ENCODE measurements around the gene CARD16.
"Not testable (repeated sequence)": the region's sequence is repeated elsewhere in the genome, so short reads cannot be mapped to it uniquely, and the experiment has no call there.

The CARD16 gene

GRCh38 chr11:105049481-105049880 lies 4.3 kb upstream of the CARD16 start:
- DNase-seq (ENCODE audit: low read depth in 2 of 2) = no peak

- DNase-seq (ENCODE audit: low read depth in 2 of 2) = no peak
These were observed 1.9 kb upstream of the CARD16 start for GRCh38 chr11:105046898-105047579.

GRCh38 chr11:105045676-105046296 lies 651 bp upstream of the CARD16 start:
- no peak for DNase-seq (ENCODE audit: low read depth in 2 of 2)

GRCh38 chr11:105042178-105042577 lies 3.0 kb downstream of the CARD16 start:
- DNase-seq (ENCODE audit: low read depth in 2 of 2) = no peak

GRCh38 chr11:105040703-105041102 lies 4.4 kb downstream of the CARD16 start:
- DNase-seq (ENCODE audit: low read depth in 2 of 2) = no peak

- no peak for DNase-seq (ENCODE audit: low read depth in 2 of 2)
These were observed 10.1 kb downstream of the CARD16 start, which contains the start of gene CASP1 for GRCh38 chr11:105034813-105035620. Gene CASP1 (minus strand): TSS chr11:105035144. CDS start chr11:105035113, 31 bp downstream.

- not testable (repeated sequence) for DNase-seq (ENCODE audit: low read depth in 2 of 2)
These were observed 10.7 kb downstream of the CARD16 start for GRCh38 chr11:105034388-105034787.

- DNase-seq (ENCODE audit: low read depth in 2 of 2) = no peak
These were observed 11.4 kb downstream of the CARD16 start for GRCh38 chr11:105033781-105034180.

- no peak for DNase-seq (ENCODE audit: low read depth in 2 of 2)
These were observed 11.8 kb downstream of the CARD16 start for GRCh38 chr11:105033343-105033742.

GRCh38 chr11:105032495-105032894 lies 12.6 kb downstream of the CARD16 start:
- no peak for DNase-seq (ENCODE audit: low read depth in 2 of 2)

GRCh38 chr11:105027678-105028077 lies 17.5 kb downstream of the CARD16 start:
- DNase-seq (ENCODE audit: low read depth in 2 of 2) = no peak

GRCh38 chr11:105024394-105024793 lies 20.7 kb downstream of the CARD16 start:
- no peak for DNase-seq (ENCODE audit: low read depth in 2 of 2)

- DNase-seq (ENCODE audit: low read depth in 2 of 2) = no peak
These were observed 22.1 kb downstream of the CARD16 start, which contains the start of gene CASP5 for GRCh38 chr11:105023003-105023402. Gene CASP5 (minus strand): TSS chr11:105023168. CDS start chr11:105023136, 32 bp downstream.

- no peak for DNase-seq (ENCODE audit: low read depth in 2 of 2)
These were observed 22.6 kb downstream of the CARD16 start for GRCh38 chr11:105022527-105022926.

- DNase-seq (ENCODE audit: low read depth in 2 of 2) = no peak
These were observed 37.7 kb downstream of the CARD16 start for GRCh38 chr11:105007463-105007862.

GRCh38 chr11:105005451-105005845 lies 39.7 kb downstream of the CARD16 start:
- no peak for DNase-seq (ENCODE audit: low read depth in 2 of 2)

GRCh38 chr11:105004021-105004420 lies 41.1 kb downstream of the CARD16 start:
- no peak for DNase-seq (ENCODE audit: low read depth in 2 of 2)

- DNase-seq (ENCODE audit: low read depth in 2 of 2) = no peak
These were observed 42.0 kb downstream of the CARD16 start for GRCh38 chr11:105003151-105003550.

- peak; percentile 22 to 45 for DNase-seq (ENCODE audit: low read depth in 2 of 2)
These were observed 44.3 kb downstream of the CARD16 start for GRCh38 chr11:105000797-105001196.

- no peak for DNase-seq (ENCODE audit: low read depth in 2 of 2)
These were observed 45.0 kb downstream of the CARD16 start for GRCh38 chr11:105000167-105000566.

- no peak for DNase-seq (ENCODE audit: low read depth in 2 of 2)
These were observed 45.4 kb downstream of the CARD16 start for GRCh38 chr11:104999721-105000120.

GRCh38 chr11:104997288-104997687 lies 47.8 kb downstream of the CARD16 start:
- no peak for DNase-seq (ENCODE audit: low read depth in 2 of 2)
